HepG2 (cell line): ENCODE data around the gene PACS1. TPM values are rescaled to one million over a fixed set of nuclear protein-coding genes. Genes with fewer than 3 reads are reported as not detected.
A peak's percentile ranks its signal among the peaks of the same experiment; 100 is the strongest.

Experiments used
- ATAC-seq: fragments of 200-7000 bp; cut with Tn5 transposase; 3 replicates; pipeline ENCODE4 v1.9.1; 2020; ENCODE audit warnings: mild to moderate bottlenecking, moderate library complexity
- BruUV-seq: library from RNA; stranded (reverse); fragments of 400-500 nt; replicated peaks from 2 replicates; lab custom pipeline; 2021; lab: Mats Ljungman, UMichigan
- CTCF ChIA-PET: fragments of 300-600 bp; formaldehyde crosslinking; extraction: SDS; loops from one replicate; lab custom pipeline; 2021; ENCODE audit warnings: low total read pairs, inconsistent platforms, low intra/inter-chr PET ratio; lab: Yijun Ruan, JAX
- POLR2A ChIA-PET: fragments of 350-600 bp; sonication (Branson Sonifier 250); formaldehyde crosslinking; loops from one replicate; lab custom pipeline; 2020; ENCODE audit warnings: antibody characterized with exemption, inconsistent platforms; lab: Yijun Ruan, JAX
- DNase-seq: peaks from one replicate; pipeline ENCODE4 v3.0.0-alpha.2; 2015; ENCODE audit warnings: low spot score
- FAIRE-seq: peaks from 3 replicates; lab custom pipeline; 2011; peaks lifted over from hg19 to GRCh38; lab: Jason Lieb, UNC
- H2AFZ ChIP-seq: one replicate; pipeline ENCODE4 v1.6.1; 2011; ENCODE audit warnings: low read length, inconsistent platforms
- H3K27ac ChIP-seq: fragments of 300-600 bp; 3 replicates; pipeline ENCODE4 v1.8.0; 2011; ENCODE audit warnings: mixed run types, mild to moderate bottlenecking, mixed read lengths, low read length, inconsistent platforms; ENCODE audit not compliant: insufficient read depth; ENCODE audit errors: extremely low read length
- H3K27me3 ChIP-seq, 2 experiments: fragments of 200-600 bp in 1 of 2; 2 replicates in 1 of 2; 3 replicates in 1 of 2; pipeline versions ENCODE4 v1.6.0 to v1.8.0; 2011; ENCODE audit warnings: low read length in 2 of 2, mild to moderate bottlenecking in 2 of 2, moderate library complexity in 2 of 2, inconsistent platforms in 1 of 2; ENCODE audit not compliant: insufficient read depth in 2 of 2, control insufficient read depth in 1 of 2
- H3K36me3 ChIP-seq, 2 experiments: fragments of 200-600 bp in 1 of 2; replicated peaks in 1 of 2; 2 replicates in 1 of 2; 3 replicates in 1 of 2; pipeline versions ENCODE4 v1.5.1 to v1.8.0; 2011; ENCODE audit warnings: low read length in 2 of 2, inconsistent platforms in 1 of 2; ENCODE audit not compliant: insufficient read depth in 2 of 2, control insufficient read depth in 1 of 2
- H3K4me1 ChIP-seq: 2 replicates; pipeline ENCODE4 v1.5.1; 2012; ENCODE audit warnings: low read length, inconsistent platforms; ENCODE audit not compliant: insufficient read depth
- H3K4me2 ChIP-seq: 2 replicates; pipeline ENCODE4 v1.6.0; 2011; ENCODE audit warnings: low read depth, low read length, inconsistent platforms
- H3K4me3 ChIP-seq, 3 experiments: fragments of 200-600 bp in 1 of 3; sonication (generic), shearing (Covaris generic) in 1 of 3; replicated peaks in 1 of 3; 2 replicates each; pipeline ENCODE4 v1.5.1; 2011 to 2016; ENCODE audit warnings: low read length in 3 of 3, inconsistent platforms in 2 of 3, low read depth in 2 of 3, mild to moderate bottlenecking in 2 of 3, control low read depth in 1 of 3, mixed read lengths in 1 of 3; ENCODE audit not compliant: insufficient read depth in 1 of 3
- H3K79me2 ChIP-seq: one replicate; pipeline ENCODE4 v1.6.1; 2011; ENCODE audit warnings: low read length, inconsistent platforms; ENCODE audit not compliant: insufficient read depth
- H3K9ac ChIP-seq: 2 replicates; pipeline ENCODE4 v1.6.0; 2011; ENCODE audit warnings: mild to moderate bottlenecking, low read depth, low read length, inconsistent platforms; ENCODE audit not compliant: insufficient read depth
- H3K9me3 ChIP-seq: 2 replicates; pipeline ENCODE4 v1.5.1; 2012; ENCODE audit warnings: mild to moderate bottlenecking, low read length
- H4K20me1 ChIP-seq: 2 replicates; pipeline ENCODE4 v1.6.0; 2011; ENCODE audit warnings: inconsistent platforms, mild to moderate bottlenecking, low read length, moderate library complexity; ENCODE audit not compliant: insufficient read depth
- AGO2 ChIP-seq: fragments of 200-400 bp; formaldehyde crosslinking; optimal IDR thresholded peaks from 2 replicates; pipeline ENCODE3; 2017; ENCODE audit warnings: mild to moderate bottlenecking, low read depth, low read length, moderate library complexity
- ARNT2 ChIP-seq: sonication (generic); formaldehyde crosslinking; IDR thresholded peaks from 2 replicates; pipeline ENCODE4 v1.8.0; 2022; ENCODE audit warnings: mild to moderate bottlenecking, low read depth, missing genetic modification reagents, moderate library complexity
- GTF2F1 ChIP-seq: fragments of 150-350 bp; IDR thresholded peaks from 2 replicates; pipeline ENCODE4 v1.6.1; 2014; ENCODE audit warnings: low read length
- NKX3-1 ChIP-seq: sonication (generic); formaldehyde crosslinking; IDR thresholded peaks from 2 replicates; pipeline ENCODE4 v1.5.0; 2020; ENCODE audit warnings: missing genetic modification reagents
- NR2F1 ChIP-seq, 2 experiments: fragments of 450-650 bp in 1 of 2; formaldehyde crosslinking in 1 of 2; IDR thresholded peaks; 2 replicates each; pipeline versions ENCODE4 v1.5.0 to v1.6.1; 2016 to 2020; ENCODE audit warnings: mild to moderate bottlenecking in 1 of 2, missing compliant biosample characterization in 1 of 2, missing genetic modification reagents in 1 of 2, moderate library complexity in 1 of 2
- NR2F6 ChIP-seq, 2 experiments: IDR thresholded peaks; 2 replicates each; pipeline ENCODE4 v1.6.1; 2016; ENCODE audit warnings: antibody characterized with exemption in 1 of 2, mild to moderate bottlenecking in 1 of 2
- SAP130 ChIP-seq: IDR thresholded peaks from 2 replicates; pipeline ENCODE4 v1.6.1; 2016; ENCODE audit warnings: low read depth
- SRY ChIP-seq: sonication (generic); formaldehyde crosslinking; IDR thresholded peaks from 2 replicates; pipeline ENCODE4 v1.8.0; 2022; ENCODE audit warnings: mild to moderate bottlenecking, missing genetic modification reagents
- ZNF44 ChIP-seq: sonication (generic); formaldehyde crosslinking; IDR thresholded peaks from 2 replicates; pipeline ENCODE4 v1.5.1; 2020; ENCODE audit warnings: mild to moderate bottlenecking, missing genetic modification reagents
- ZNF746 ChIP-seq: sonication (generic); formaldehyde crosslinking; IDR thresholded peaks from 2 replicates; pipeline ENCODE4 v1.8.0; 2022; ENCODE audit warnings: mild to moderate bottlenecking, missing genetic modification reagents
- ZSCAN9 ChIP-seq: IDR thresholded peaks from 2 replicates; pipeline ENCODE4 v1.6.1; 2016; ENCODE audit warnings: borderline replicate concordance
- WGBS: methylation state at CpG from one replicate; pipeline ENCODE4 v1.1.6; 2017; ENCODE audit warnings: low lambda C conversion rate; 5-methylcytosine and 5-hydroxymethylcytosine counted together
- in situ Hi-C: cut with HindIII; loops from 2 replicates; pipeline ENCODE4 v1.10.0; 2017; ENCODE audit warnings: low pct_unique_long_range_greater_than_20kb; ENCODE audit not compliant: extremely low pct_ligation_motif_present
- intact Hi-C: fragments of 100-400 bp; cut with micrococcal nuclease; formaldehyde crosslinking; loops from one replicate; pipeline ENCODE4 v1.10.0; 2022; ENCODE audit not compliant: unreplicated experiment
- polyA plus RNA-seq, 8 experiments: library from polyadenylated mRNA; depleted of rRNA in 3 of 8; stranded (reverse) in 7 of 8; unstranded in 1 of 8; fragments of >200 nt; fragmentation: Illumina TruSeq in 4 of 8; extraction: Trizol in 4 of 8; gene quantifications; 2 replicates each; pipeline versions ENCODE4 v1.2.1 to v1.2.3, GENCODE V29; 2011 to 2016; ENCODE audit warnings: low read depth in 4 of 8, missing spikeins in 1 of 8, mixed read lengths in 1 of 8; ENCODE audit not compliant: insufficient read depth in 1 of 8
- total RNA-seq, 5 experiments: library from RNA; depleted of rRNA; stranded (reverse); fragments of >200 nt; fragmentation: Illumina TruSeq; extraction: Trizol; gene quantifications; 2 replicates each; pipeline ENCODE4 v1.2.3, GENCODE V29; 2016; ENCODE audit warnings: low read depth in 1 of 5
- TF ChIP-seq, protein P1 (sequence below): IDR thresholded peaks from 2 replicates; pipeline ENCODE4 v1.6.1; 2012; ENCODE audit warnings: inconsistent platforms
- TF ChIP-seq, protein P2 (sequence below): fragments of 450-650 bp; IDR thresholded peaks from 2 replicates; pipeline ENCODE4 v1.6.1; 2017

PACS1 gene
- total and polyA plus RNA-seq, 2 of the 13 experiments (the other 11 are each of a cell fraction or from before 2014, with no cell fraction given): 7.6 to 8.6 TPM

DNA sequence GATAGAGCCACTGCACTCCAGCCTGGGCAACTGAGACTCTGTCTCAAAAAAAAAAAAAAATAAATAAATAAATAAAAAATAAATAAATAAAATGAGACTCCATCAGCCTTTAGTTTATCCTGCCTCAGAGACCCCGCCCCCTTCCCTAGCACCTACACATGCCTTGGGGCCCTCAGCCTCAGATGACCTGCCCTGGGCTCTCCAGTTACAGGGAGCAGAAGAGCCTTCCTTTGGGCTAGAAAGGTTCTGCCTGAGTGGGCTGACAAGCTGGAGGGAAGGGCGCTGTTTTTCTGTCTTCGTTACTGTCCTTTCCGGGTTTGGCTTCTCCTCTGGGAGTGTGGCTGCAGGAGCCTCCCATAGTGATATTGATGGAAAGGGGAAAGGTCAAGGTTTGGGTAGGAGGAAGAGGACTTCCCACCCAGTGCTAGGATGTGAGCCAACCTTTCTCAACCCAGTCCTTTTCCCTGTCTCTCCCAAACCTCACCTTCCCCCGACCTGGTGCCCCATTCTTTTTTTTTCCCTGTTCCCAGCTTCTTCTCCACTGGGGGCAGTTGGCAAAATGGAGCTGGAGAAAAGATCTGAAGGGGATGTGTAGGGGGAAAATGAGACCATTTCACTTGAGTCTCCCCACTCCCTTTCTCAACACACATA lies 19.4 kb upstream of the PACS1 start (continued):
- TF ChIP-seq ARNT2 (0 out of 2 replicates have a peak, but pooled peaks have one; percentile 25), NR2F6 (IDR thresholded peaks at IDR 0.05) (peak; percentile 53; the same call in 1 of the 2 replicates), NR2F6 (CRISPR knock-in tag; IDR thresholded peaks at IDR 0.05) (peak; percentile 57; the same call in 1 of the 2 replicates), NR2F1 (CRISPR knock-in tag; IDR thresholded peaks at IDR 0.05) (0 out of 4 replicates have a peak, but pooled peaks of 1 of the 2 experiments have one; percentile 18), GTF2F1 (no peak), SAP130 (CRISPR knock-in tag) (peak; percentile 44), ZSCAN9 (0 out of 2 replicates have a peak, but pooled peaks have one; percentile 8)
- TF ChIP-seq, protein P1, sequence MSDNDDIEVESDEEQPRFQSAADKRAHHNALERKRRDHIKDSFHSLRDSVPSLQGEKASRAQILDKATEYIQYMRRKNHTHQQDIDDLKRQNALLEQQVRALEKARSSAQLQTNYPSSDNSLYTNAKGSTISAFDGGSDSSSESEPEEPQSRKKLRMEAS: 0 out of 2 replicates have a peak, but pooled peaks have one; percentile 27

GRCh38 chr11:66051371-66051765 lies 18.7 kb upstream of the PACS1 start:
- ChIA-PET CTCF (no interaction called here), POLR2A (interaction anchor here (1.0 to 4.8 kb wide), 14 partner anchors 9 to 398 kb away, joined by 3 to 40 read pairs (median 8); partner anchors contain the start of genes BANF1, CCDC85B, CFL1 and EIF1AD)
- Histone ChIP-seq H3K36me3 (peaks cover 9 to 15% of the 10 kb centered on the region in 2 experiments), H3K9ac (peak overlapping the region; percentile 82), H2AFZ (no peak overlapping the region), H3K9me3 (no peaks in the 10 kb centered on the region), H3K4me1 (peaks cover 40% of the 10 kb centered on the region), H4K20me1 (no peaks in the 10 kb centered on the region), H3K27ac (peak overlapping the region; percentile 79), H3K27me3 (peaks cover 0 to 29% of the 10 kb centered on the region in 2 experiments; a peak in 4 of 5 replicates), H3K79me2 (peaks cover 24% of the 10 kb centered on the region), H3K4me3 (peak overlapping the region; percentile 69 to 93 (median 78)), H3K4me2 (peak overlapping the region; percentile 96)
- in situ Hi-C loops (no loop called here), intact Hi-C loops (no loop called here)
- no peak for DNase-seq
- no peak for TF ChIP-seq SRY (CRISPR knock-in tag)
- no peak for TF ChIP-seq NKX3-1 (CRISPR knock-in tag)
- TF ChIP-seq, protein P2, sequence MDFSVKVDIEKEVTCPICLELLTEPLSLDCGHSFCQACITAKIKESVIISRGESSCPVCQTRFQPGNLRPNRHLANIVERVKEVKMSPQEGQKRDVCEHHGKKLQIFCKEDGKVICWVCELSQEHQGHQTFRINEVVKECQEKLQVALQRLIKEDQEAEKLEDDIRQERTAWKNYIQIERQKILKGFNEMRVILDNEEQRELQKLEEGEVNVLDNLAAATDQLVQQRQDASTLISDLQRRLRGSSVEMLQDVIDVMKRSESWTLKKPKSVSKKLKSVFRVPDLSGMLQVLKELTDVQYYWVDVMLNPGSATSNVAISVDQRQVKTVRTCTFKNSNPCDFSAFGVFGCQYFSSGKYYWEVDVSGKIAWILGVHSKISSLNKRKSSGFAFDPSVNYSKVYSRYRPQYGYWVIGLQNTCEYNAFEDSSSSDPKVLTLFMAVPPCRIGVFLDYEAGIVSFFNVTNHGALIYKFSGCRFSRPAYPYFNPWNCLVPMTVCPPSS: no peak
- TF ChIP-seq ZNF44 (CRISPR knock-in tag): no peak
- TF ChIP-seq ZNF746: 0 out of 2 replicates have a peak, but pooled peaks have one; percentile 0
- TF ChIP-seq AGO2: no peak
- ATAC-seq: no peak
- TSS peak; percentile 98 for BruUV-seq
- 2% methylated on average over 11 of the region's 12 CpGs for WGBS
- no peak for FAIRE-seq
